Hair follicle dermal papilla cell (primary cell): ENCODE data around the gene SAP25. TPM values are rescaled to one million over a fixed set of nuclear protein-coding genes. Genes with fewer than 3 reads are reported as not detected.

Experiments used
- small RNA-seq: library from RNA; depleted of rRNA; stranded (forward); fragments of <200 nt; gene quantifications from one replicate; pipeline ENCODE3, GENCODE V24; 2012
- total RNA-seq: library from RNA; depleted of rRNA; stranded (reverse); fragments of >200 nt; gene quantifications from 2 replicates; pipeline ENCODE4 v1.2.3, GENCODE V29; 2012

Gene SAP25
- total RNA-seq: not detected in 2 replicates

GRCh38 chr7:100573691-100574361 lies at the start of gene SAP25:
Gene SAP25 (minus strand): TSS chr7:100573900. CDS start chr7:100573742, 158 bp downstream.

DNA sequence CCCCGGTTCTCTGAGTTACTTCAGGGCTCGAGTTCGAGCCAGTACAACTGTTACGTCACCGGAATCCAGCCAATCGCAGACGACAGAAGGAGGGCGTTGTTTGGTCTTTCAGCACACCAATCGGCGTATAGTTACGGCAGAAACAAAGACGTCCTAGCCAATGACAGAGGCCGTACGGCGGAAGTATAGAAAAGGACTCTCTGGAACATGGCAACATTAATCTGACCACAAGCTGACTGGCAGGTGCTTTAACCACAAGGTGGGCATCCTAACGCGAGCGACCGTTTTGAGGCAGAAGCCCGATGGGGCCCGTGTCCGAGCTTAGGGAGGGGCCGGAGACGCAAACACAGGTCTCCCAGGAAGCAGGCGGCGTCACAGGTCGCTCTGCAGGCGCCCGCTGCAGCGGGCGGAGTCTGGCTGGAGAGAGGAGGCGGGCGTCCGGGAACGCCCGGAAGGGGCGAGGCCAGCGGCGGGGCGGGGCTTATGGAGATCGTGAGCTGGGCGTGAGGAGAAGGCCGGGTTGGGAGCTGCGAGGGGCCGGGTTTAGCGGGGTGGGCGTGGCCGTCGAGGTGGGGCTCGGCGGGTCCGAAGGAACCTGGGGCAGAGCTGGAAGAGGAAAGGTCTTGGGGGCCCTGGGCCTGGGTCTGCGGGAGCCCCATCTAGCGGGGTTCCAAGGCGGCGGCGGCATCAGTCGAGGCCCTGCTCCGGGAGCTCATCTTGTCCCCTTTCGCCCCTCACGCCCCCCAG lies 38.5 kb upstream of the SAP25 start, which contains the start of gene MOSPD3:
Gene MOSPD3 (plus strand): TSS at position 558 of the 747 bp plus-strand sequence. CDS start 252 bp downstream, outside the sequence.

GRCh38 chr7:100586266-100587025 lies 12.7 kb upstream of the SAP25 start, which contains the start of gene FBXO24:
Gene FBXO24 (plus strand): TSS chr7:100586328. CDS start chr7:100586626, 298 bp downstream.

DNA sequence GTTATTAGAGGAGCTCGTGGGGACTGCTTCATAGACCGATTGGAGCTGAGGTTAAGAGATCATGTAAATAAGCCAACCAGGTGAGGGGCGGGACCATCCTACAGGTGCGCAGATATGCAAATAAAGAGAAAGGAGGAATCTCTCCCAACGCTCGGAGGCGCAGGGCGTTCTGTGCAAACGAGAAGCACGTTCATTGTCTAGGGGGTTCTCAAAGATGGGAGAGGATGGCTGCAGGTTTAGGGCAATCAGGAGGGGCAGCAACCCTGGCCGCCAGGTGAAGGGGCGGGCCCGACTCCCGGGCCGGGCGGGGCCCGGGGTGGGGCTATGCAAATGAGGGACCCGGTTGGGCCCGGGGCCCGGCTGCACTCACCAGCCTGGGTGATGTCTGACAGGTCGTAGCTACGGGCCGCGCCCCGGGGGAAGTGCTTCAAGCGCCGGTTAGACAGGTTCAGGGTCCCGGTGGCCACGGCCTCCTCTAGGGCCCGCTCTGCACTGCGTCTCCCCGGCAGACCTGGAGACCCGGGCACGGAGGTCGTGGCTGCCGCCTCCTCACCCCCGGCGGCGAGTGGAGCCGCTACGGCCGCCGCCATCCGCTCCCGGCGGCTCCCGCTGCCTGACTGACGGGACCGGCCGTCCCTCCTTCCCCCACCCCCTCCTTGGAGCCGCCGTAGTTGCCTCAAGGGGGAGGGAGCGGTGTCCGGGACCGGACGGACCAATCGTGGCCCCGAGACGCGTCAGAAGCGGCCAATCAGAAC lies 12.0 kb upstream of the SAP25 start, which contains the start of gene LRCH4:
Gene LRCH4 (minus strand): TSS at position 619 of the 755 bp plus-strand sequence. CDS start 29 bp downstream, at position 590.

DNA sequence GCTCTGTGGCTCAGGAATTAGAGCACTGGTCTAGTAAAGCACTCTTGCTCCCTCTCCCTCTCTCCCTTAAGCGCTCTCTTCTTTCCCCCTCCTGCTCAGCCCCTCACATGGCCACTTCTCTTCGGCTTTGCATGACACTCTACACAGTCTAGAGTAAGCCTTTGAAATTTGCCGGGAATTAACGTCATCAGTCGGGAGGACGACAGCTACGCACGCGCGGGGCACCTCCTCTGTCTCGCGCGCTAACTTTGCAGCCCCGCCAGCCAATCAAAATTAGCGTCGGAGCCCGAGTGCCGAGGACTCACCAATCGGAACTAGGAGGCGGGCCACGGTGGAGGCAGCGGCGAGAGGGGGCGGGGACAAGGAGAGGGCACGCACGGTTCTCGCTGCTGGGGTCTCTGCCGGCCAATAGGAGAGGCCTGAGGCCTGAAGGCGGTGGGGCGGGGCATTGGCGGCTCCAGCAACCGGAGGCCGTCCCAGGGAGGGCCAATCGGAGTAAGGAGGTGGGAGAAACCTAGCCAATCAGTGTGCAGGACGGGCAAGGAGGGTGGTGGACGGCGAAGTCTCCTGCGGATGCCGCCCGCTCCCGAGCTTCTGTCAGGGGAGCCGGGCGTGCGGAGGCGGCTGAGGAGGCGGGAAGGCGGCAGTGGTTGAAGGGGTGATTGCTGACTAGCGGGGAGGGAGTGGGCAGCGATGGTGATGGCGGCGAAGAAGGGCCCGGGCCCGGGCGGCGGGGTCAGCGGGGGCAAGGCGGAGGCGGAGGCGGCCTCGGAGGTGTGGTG lies 34.9 kb downstream of the SAP25 start, which contains the start of gene AGFG2:
Gene AGFG2 (plus strand): TSS at position 550 of the 782 bp plus-strand sequence. CDS start 144 bp downstream, at position 694.

Small RNAs within 50 kb of the gene (small RNA-seq; reads per million reads assigned to genes)
- gene RN7SL416P: not detected
- gene SAP25: not detected

Other genes starting within 250 kb of the SAP25 start
- gene PILRB, start 215.8 kb downstream of the SAP25 start, total RNA-seq: 10.7 and 13.4 TPM in 2 replicates
- gene PILRA, start 200.4 kb downstream of the SAP25 start, total RNA-seq: 0.36 TPM in 1 of 2 replicates, not detected in the other
- 1.6 and 2.1 TPM in 2 replicates for gene ZCWPW1, start 145.2 kb downstream of the SAP25 start, total RNA-seq
- 34.1 and 34.2 TPM in 2 replicates for gene MEPCE, start 144.1 kb downstream of the SAP25 start, total RNA-seq
- 11.5 and 15.4 TPM in 2 replicates for gene PPP1R35, start 137.4 kb downstream of the SAP25 start, total RNA-seq
- 0.32 TPM in 1 of 2 replicates, not detected in the other for gene SPACDR, start 109.6 kb downstream of the SAP25 start, total RNA-seq
- 28.4 and 31.6 TPM in 2 replicates for gene TSC22D4, start 94.7 kb downstream of the SAP25 start, total RNA-seq
- 3.0 and 4.7 TPM in 2 replicates for gene NYAP1, start 90.0 kb downstream of the SAP25 start, total RNA-seq
- gene AGFG2, start 34.7 kb downstream of the SAP25 start, total RNA-seq: 14.2 and 15.6 TPM in 2 replicates
- gene LRCH4, start 12.2 kb upstream of the SAP25 start, total RNA-seq: 22.1 and 28.4 TPM in 2 replicates
- 0.32 and 1.2 TPM in 2 replicates for gene FBXO24, start 12.4 kb upstream of the SAP25 start, total RNA-seq
- 254 and 321 TPM in 2 replicates for gene PCOLCE, start 28.5 kb upstream of the SAP25 start, total RNA-seq
- gene MOSPD3, start 38.6 kb upstream of the SAP25 start, total RNA-seq: 7.9 and 13.6 TPM in 2 replicates
- gene TFR2, start 67.7 kb upstream of the SAP25 start, total RNA-seq: 0.49 and 1.1 TPM in 2 replicates
- not detected in 2 replicates for gene ACTL6B, start 82.5 kb upstream of the SAP25 start, total RNA-seq
- gene GNB2, start 99.8 kb upstream of the SAP25 start, total RNA-seq: 108 and 144 TPM in 2 replicates
- 22.8 and 26.9 TPM in 2 replicates for gene GIGYF1, start 120.3 kb upstream of the SAP25 start, total RNA-seq
- gene POP7, start 132.2 kb upstream of the SAP25 start, total RNA-seq: 23.5 and 23.7 TPM in 2 replicates
- gene EPO, start 146.6 kb upstream of the SAP25 start, total RNA-seq: not detected in 2 replicates
- gene ZAN, start 159.7 kb upstream of the SAP25 start, total RNA-seq: not detected in 2 replicates